NCI-H82 treated with DMSO at 0.1 percent for 48 hours (cell line): ENCODE measurements around the gene NUMA1.

ENCODE experiments used
- DNase-seq: peaks from one replicate; lab custom pipeline; 2025; ENCODE audit not compliant: unreplicated experiment; lab: John Stamatoyannopoulos, UW

The NUMA1 gene

GRCh38 chr11:71971680-71972079, 108.7 kb downstream of the NUMA1 start:
- no peak for DNase-seq

GRCh38 chr11:71964641-71965040, 115.7 kb downstream of the NUMA1 start:
- no peak for DNase-seq

- DNase-seq, result no peak
Measured at GRCh38 chr11:71963468-71963867, 116.9 kb downstream of the NUMA1 start.

- DNase-seq, result no peak
Measured at GRCh38 chr11:71962428-71963038, 117.8 kb downstream of the NUMA1 start.

- no peak for DNase-seq
Measured at GRCh38 chr11:71955898-71956456, 124.4 kb downstream of the NUMA1 start.
